Rectal smooth muscle tissue (tissue), 1 donor: ENCODE results near the gene SHISAL1.

Experiments used
- H3K27ac ChIP-seq: one replicate; pipeline ENCODE4 v1.7.0; 2013; ENCODE audit warnings: low read depth, low read length, inconsistent platforms
- H3K27me3 ChIP-seq: one replicate; pipeline ENCODE4 v1.7.0; 2013; ENCODE audit warnings: low read length; ENCODE audit not compliant: control insufficient read depth, insufficient read depth
- H3K36me3 ChIP-seq: one replicate; pipeline ENCODE4 v1.7.0; 2013; ENCODE audit warnings: low read length; ENCODE audit not compliant: control insufficient read depth, insufficient read depth
- H3K4me1 ChIP-seq: one replicate; pipeline ENCODE4 v1.7.0; 2013; ENCODE audit warnings: low read length; ENCODE audit not compliant: control insufficient read depth, insufficient read depth
- H3K4me3 ChIP-seq: one replicate; pipeline ENCODE4 v1.7.0; 2013; ENCODE audit warnings: low read length
- H3K9ac ChIP-seq: one replicate; pipeline ENCODE4 v1.7.0; 2013; ENCODE audit warnings: low read length

Gene SHISAL1

GRCh38 chr22:44317123-44317444, 4.3 kb upstream of the SHISAL1 start:
- Histone ChIP-seq H3K27me3 (no peaks in the 10 kb centered on the region), H3K9ac (no peak overlapping the region), H3K4me3 (no peak overlapping the region), H3K27ac (no peak overlapping the region), H3K4me1 (peaks cover 17% of the 10 kb centered on the region), H3K36me3 (no peaks in the 10 kb centered on the region)

GRCh38 chr22:44316393-44317122, 3.8 kb upstream of the SHISAL1 start:
- Histone ChIP-seq H3K27me3 (no peaks in the 10 kb centered on the region), H3K4me1 (peaks cover 21% of the 10 kb centered on the region), H3K36me3 (no peaks in the 10 kb centered on the region), H3K9ac (no peak overlapping the region), H3K27ac (no peak overlapping the region), H3K4me3 (no peak overlapping the region)

GRCh38 chr22:44314425-44315067, 1.8 kb upstream of the SHISAL1 start:
- Histone ChIP-seq H3K36me3 (no peaks in the 10 kb centered on the region), H3K4me1 (peaks cover 39% of the 10 kb centered on the region), H3K9ac (no peak overlapping the region), H3K27ac (peak overlapping the region; percentile 85), H3K4me3 (no peak overlapping the region), H3K27me3 (no peaks in the 10 kb centered on the region)

GRCh38 chr22:44313385-44314006, 745 bp upstream of the SHISAL1 start:
- peaks cover 50% of the 10 kb centered on the region for H3K4me1 ChIP-seq
- H3K36me3 ChIP-seq, result no peaks in the 10 kb centered on the region
- peak overlapping the region; percentile 90 for H3K27ac ChIP-seq
- no peaks in the 10 kb centered on the region for H3K27me3 ChIP-seq
- H3K9ac ChIP-seq, result no peak overlapping the region
- peak overlapping the region; percentile 57 for H3K4me3 ChIP-seq

- Histone ChIP-seq H3K4me1 (peaks cover 66% of the 10 kb centered on the region), H3K4me3 (peak overlapping the region; percentile 57), H3K9ac (no peak overlapping the region), H3K27me3 (no peaks in the 10 kb centered on the region), H3K36me3 (no peaks in the 10 kb centered on the region), H3K27ac (peak overlapping the region; percentile 90)
Observed at GRCh38 chr22:44311855-44312170, 938 bp downstream of the SHISAL1 start.

GRCh38 chr22:44311104-44311854, 1.5 kb downstream of the SHISAL1 start:
- no peaks in the 10 kb centered on the region for H3K36me3 ChIP-seq
- H3K27ac ChIP-seq, result peak overlapping the region; percentile 90
- H3K4me3 ChIP-seq, result peak overlapping the region; percentile 14
- peaks cover 69% of the 10 kb centered on the region for H3K4me1 ChIP-seq
- no peaks in the 10 kb centered on the region for H3K27me3 ChIP-seq
- H3K9ac ChIP-seq, result no peak overlapping the region

GRCh38 chr22:44309647-44310046, 3.1 kb downstream of the SHISAL1 start:
- H3K9ac ChIP-seq, result no peak overlapping the region
- peaks cover 85% of the 10 kb centered on the region for H3K4me1 ChIP-seq
- peak overlapping the region; percentile 90 for H3K27ac ChIP-seq

GRCh38 chr22:44309137-44309536, 3.6 kb downstream of the SHISAL1 start:
- H3K36me3 ChIP-seq, result no peaks in the 10 kb centered on the region
- H3K4me1 ChIP-seq, result peaks cover 86% of the 10 kb centered on the region
- H3K27me3 ChIP-seq, result no peaks in the 10 kb centered on the region
- peak overlapping the region; percentile 90 for H3K27ac ChIP-seq
- no peak overlapping the region for H3K9ac ChIP-seq
- no peak overlapping the region for H3K4me3 ChIP-seq

More at GRCh38 chr22:44309647-44310046, 3.1 kb downstream of the SHISAL1 start:
- Histone ChIP-seq H3K36me3 (no peaks in the 10 kb centered on the region), H3K27me3 (no peaks in the 10 kb centered on the region), H3K4me3 (peak overlapping the region; percentile 21)

- Histone ChIP-seq H3K27me3 (no peaks in the 10 kb centered on the region), H3K4me3 (no peak overlapping the region), H3K36me3 (no peaks in the 10 kb centered on the region), H3K4me1 (peaks cover 81% of the 10 kb centered on the region), H3K27ac (peak overlapping the region; percentile 90), H3K9ac (no peak overlapping the region)
Observed at GRCh38 chr22:44307509-44308169, 5.1 kb downstream of the SHISAL1 start.

GRCh38 chr22:44305888-44306287, 6.9 kb downstream of the SHISAL1 start:
- H3K4me1 ChIP-seq, result peaks cover 65% of the 10 kb centered on the region
- H3K27me3 ChIP-seq, result no peaks in the 10 kb centered on the region
- peak overlapping the region; percentile 7 for H3K4me3 ChIP-seq
- H3K9ac ChIP-seq, result no peak overlapping the region
- H3K27ac ChIP-seq, result peak overlapping the region; percentile 90
- no peaks in the 10 kb centered on the region for H3K36me3 ChIP-seq

GRCh38 chr22:44305455-44305854, 7.3 kb downstream of the SHISAL1 start:
- H3K4me3 ChIP-seq, result peak overlapping the region; percentile 7
- no peaks in the 10 kb centered on the region for H3K27me3 ChIP-seq
- no peaks in the 10 kb centered on the region for H3K36me3 ChIP-seq
- H3K4me1 ChIP-seq, result peaks cover 62% of the 10 kb centered on the region
- peak overlapping the region; percentile 90 for H3K27ac ChIP-seq
- no peak overlapping the region for H3K9ac ChIP-seq

- H3K4me1 ChIP-seq, result peaks cover 57% of the 10 kb centered on the region
- H3K4me3 ChIP-seq, result no peak overlapping the region
- no peaks in the 10 kb centered on the region for H3K27me3 ChIP-seq
- no peaks in the 10 kb centered on the region for H3K36me3 ChIP-seq
- peak overlapping the region; percentile 90 for H3K27ac ChIP-seq
- H3K9ac ChIP-seq, result no peak overlapping the region
Observed at GRCh38 chr22:44304911-44305310, 7.8 kb downstream of the SHISAL1 start.
